HUDEP-2 (cell line): ENCODE results near the gene ASTN2.
A peak's percentile ranks its signal among the peaks of the same experiment; 100 is the strongest.

Experiments used
- DNase-seq, 76 experiments: peaks; one replicate each; lab custom pipeline; 2025; ENCODE audit not compliant: unreplicated experiment in 76 of 76; lab: John Stamatoyannopoulos, UW

ASTN2 gene

DNA sequence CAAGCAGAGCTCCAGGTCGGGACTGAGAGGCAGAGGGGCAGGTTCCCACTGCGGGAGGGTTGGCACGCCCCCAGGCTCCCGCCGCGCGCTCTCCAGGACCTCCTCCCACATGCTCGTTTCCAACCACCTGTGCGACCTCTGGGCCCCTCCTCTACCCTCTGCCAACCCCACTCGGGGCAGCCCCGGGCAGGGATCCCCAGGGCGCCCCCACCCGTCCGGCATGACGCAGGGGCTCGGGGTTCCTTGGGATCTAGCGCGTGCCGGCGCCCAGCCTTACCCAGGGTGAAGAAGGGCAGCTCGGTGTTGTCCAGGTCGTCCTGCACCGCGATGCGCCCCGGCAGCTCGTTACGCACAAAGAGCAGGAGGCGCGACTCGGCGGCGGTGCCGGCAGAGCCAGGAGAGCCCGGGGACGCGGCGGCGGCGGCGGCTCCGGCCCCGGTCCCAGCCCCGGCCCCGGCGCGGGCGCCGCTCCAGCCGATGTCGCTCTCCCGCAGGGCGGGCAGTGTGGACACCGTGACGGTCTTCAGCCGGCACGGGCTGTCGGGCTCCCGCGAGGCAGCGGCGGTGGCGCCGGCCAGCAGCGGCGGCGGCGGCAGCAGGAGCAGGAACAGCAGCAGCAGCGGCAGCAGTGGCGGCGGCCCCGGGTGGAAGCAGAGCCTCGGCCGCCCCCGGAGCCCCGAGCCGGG, 494 bp downstream of the ASTN2 start:
- DNase-seq, result no peak

DNA sequence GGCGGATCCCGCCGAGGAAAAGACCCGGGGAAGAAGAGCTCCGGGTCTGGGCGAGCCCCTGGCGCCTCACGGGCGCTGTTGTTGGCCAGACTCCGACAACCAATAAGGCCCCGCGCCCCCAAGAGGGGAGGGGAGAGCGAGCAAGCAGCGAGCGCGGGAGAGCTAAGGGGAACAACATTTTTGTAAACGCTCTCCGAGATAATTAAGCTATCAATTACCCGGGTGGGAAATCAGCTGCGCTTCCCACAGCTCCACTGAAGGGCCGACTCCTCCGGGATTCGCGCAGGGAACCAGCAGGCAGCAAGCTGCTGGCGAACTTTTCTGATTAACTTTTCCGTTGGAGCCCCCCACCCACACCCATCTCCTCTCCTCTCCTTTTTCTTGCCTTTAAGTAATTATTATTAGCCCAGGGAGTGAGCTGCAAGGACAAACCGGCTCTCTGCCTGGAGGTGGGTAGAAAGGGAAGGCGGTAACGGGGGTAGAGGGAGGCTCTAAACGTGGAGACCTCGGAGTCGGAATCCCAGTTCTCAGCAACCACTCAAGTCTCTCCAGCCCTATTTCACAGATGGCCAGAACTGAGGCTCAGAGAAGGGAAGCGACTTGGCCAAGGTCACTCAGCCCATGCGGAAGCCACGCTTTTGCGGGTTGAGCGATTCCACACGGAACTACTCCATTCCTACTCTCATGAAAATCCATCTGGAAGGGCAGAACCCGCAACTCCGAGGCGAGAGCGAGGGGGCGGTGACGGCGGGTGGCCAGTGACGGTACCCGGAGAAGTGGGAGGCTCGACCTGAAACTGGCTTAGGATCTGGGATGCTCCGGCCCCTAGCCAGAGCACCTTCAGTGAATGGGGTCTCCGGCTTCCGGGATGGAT, 1.3 kb downstream of the ASTN2 start:
- no peak for DNase-seq

DNA sequence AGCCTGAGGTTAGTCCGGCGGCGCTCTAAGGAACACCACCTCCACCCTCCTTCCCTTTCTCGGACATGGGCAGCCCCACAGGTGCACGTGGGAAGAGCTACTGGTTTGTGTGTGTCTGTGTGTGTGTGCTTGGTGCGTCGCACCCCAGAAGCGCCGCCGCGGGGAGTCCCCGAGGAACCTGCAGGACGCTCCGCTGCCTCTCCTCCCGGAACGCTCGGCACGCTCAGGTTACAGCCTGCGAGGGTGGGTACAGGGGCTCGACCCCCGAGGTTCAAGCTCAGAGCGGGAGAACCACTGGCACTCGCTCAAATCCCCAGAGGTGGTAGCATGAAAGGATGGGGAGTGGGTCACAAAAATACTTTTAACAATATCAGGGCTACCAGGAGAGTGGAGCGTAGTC, 2.0 kb downstream of the ASTN2 start:
- no peak for DNase-seq

DNA sequence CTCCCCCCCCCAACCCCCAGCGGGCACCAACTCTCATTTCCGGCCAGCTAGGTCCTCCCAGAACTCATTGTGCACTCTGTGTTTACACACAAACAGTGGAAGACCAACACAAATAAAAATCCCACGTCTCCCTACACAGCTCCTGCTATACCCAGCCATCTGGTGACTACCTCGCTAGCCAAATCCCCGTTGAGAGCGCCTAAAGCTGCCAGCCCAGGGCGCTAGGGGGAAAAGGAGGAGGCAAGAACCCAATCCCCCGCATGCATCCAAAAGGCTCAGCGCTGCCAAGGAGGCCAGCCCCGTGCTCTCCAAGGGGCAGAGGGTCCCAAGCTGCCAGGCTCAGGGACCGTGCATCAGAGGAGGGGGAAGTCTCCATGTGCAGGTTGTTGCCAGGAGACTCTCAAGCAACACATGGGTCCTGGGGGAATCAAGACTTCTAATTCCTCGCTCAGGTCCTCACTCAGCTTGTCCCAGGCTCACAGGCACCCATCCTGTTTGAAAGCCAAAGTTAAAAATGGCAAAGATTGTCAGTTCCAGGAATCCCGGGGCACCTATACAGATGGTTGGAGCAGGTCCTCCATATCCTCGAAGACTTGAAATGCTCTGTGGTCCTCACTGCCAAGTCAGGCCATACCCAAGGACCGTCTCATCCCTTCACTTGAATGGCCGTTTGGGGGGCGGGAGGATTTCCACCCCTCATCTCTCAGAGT, 2.7 kb downstream of the ASTN2 start:
- no peak for DNase-seq

- peak in 22 of 76 experiments; percentile 0 to 34 (median 8) for DNase-seq
Measured at GRCh38 chr9:117411547-117411946, 3.3 kb downstream of the ASTN2 start.

DNA sequence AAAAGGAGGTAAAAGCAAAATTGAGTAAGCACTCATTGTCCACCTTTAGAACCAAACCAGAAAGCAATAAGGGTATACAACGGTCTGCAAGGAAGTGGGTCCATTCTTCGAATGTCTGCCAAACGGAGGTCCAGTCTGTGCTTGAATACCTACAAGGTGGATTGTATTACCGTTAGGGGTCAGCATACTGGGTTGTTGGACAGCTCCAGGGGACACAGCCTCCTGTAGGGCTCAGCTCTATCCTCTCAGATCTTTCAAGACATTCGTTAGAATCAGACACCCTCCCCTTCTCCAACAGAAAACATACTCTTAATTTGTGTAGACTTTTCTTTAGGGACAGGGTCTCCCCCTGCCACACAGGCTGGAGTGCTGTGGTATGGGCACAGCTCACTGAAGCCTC, 5.5 kb downstream of the ASTN2 start:
- DNase-seq, result no peak

- no peak for DNase-seq
Measured at GRCh38 chr9:117407436-117408022, 7.3 kb downstream of the ASTN2 start.

DNA sequence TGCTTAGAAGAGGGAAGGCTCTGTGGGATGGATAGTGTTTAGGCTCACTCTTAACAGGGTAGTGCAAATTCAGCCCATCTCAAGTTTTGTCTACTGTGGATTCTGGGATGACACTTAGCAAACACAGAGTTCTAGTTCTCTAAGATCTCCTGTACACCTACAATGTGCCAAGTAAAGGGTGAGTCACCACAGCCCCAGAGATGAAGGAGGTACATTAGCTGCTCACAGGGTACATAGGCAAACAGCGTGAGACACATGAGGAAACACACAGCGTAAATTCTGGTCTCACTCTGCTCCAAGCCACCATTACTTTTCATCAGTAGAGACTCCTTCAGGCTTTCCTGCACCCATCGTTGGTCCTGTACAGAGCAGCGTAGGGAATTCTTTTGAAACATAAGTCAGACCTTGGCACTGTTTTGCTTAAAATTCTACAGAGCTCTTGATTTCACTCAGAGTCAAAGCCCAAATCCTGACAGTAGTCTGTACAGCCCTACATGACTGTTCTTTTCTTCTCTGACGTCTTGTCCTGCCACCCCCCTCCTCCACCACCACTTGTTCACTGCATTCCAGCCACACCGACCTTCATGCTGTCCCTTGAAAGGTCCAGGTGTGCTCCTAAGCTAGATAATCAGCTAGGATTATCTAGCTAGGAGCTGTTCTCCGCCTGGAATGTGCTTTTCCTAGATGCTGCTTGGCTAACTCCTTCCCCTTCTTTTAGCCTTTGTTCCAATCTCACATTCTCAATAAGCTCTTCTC, 8.7 kb downstream of the ASTN2 start:
- DNase-seq, result no peak

GRCh38 chr9:117403848-117404247, 11.0 kb downstream of the ASTN2 start:
- DNase-seq, result no peak

GRCh38 chr9:117403403-117403811, 11.4 kb downstream of the ASTN2 start:
- DNase-seq, result no peak

DNA sequence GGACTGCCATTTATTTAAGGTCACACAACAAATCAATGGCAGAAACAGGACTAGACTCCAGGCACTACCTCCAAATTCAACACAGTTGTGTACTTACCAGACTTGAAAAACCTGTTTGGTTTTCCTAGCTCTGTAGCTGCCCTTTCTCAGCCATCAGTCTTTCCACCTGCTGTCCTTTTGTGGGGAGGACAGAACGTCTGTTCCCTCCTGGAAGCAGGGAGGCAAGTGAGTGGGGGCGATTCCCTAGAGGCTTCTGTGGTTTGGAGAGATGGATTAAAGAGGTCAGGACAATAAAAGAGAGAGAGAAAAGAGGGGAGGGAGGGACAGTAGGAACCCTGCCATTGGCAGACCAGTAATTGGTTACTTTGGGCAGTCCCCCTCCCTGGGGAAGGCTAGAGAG, 14.7 kb downstream of the ASTN2 start:
- no peak for DNase-seq

DNA sequence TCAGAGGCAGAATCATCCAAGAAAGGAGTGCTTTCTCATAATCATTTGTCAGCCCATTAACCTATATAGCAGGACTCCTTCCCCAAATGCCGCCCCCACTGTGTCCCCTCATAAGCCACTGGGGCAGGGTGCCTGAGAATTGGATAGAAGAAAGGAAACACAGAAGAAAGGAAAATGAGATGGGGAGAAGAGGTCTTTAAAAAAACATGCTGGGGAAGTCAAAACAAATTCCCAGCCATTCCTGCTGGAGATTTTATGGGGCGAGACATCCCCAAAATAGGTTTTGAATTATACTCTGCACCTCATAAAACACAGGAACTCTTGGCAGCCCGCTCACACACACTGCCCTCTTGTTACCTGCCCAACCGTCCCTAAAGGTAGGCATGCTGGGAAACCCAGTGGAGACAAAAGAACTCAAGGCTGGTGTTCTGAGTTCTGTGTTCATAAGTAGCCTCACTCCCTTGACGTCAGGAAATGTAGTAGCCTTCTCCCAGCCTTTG, 19.7 kb downstream of the ASTN2 start:
- DNase-seq, result no peak

- no peak for DNase-seq
Measured at GRCh38 chr9:117394655-117395054, 20.2 kb downstream of the ASTN2 start.

GRCh38 chr9:117392992-117393391, 21.9 kb downstream of the ASTN2 start:
- no peak for DNase-seq

- no peak for DNase-seq
Measured at GRCh38 chr9:117387422-117387821, 27.4 kb downstream of the ASTN2 start.

DNA sequence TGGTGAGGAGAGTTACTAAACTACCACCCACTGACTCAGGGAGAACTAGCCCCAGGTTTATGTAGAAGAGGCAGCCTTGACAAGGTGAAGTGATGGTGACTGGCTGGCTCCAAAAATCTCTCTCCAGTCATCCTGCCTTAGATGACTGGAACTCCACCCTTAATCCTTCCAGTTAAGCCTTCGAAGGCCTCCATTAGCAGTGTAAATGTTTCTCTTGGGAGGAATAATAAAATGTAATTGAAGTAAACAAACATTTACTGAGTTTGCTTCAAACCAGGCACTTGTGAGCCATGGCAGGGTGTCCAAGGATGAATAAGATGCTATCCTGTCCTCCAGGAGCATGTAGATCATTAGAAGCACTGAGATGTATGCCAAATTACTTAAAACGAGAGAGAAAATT, 35.5 kb downstream of the ASTN2 start:
- DNase-seq, result no peak

GRCh38 chr9:117377046-117377445, 37.8 kb downstream of the ASTN2 start:
- no peak for DNase-seq

DNA sequence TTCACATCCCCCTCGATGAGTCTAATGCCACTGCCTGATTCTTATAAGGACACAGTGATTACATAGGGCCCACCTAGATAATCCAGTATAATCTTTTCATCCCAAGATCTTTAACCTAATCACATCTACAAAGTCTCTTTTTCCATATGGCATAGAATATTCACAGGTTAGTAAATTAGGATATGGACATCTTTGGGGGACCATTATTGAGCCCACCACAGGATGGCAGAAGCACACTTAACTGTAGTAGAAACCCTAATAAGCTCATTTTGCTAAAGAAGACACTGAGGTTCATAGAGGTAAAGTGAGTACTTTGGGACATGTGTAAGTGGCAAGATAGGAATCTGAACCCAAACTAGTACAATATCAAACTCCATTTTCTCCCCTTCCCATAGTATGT, 38.9 kb downstream of the ASTN2 start:
- no peak for DNase-seq

GRCh38 chr9:117374076-117374725, 40.7 kb downstream of the ASTN2 start:
- no peak for DNase-seq
